ENCODE measurements around the gene GPR107. TPM values are rescaled to one million over a fixed set of nuclear protein-coding genes. Genes with fewer than 3 reads are reported as not detected.
A peak's percentile ranks its signal among the peaks of the same experiment; 100 is the strongest.

Gene GPR107
- total RNA-seq, 4 donors from 2014 or later: 18.9 to 27.0 (median 23.2) TPM

GRCh38 chr9:130111786-130112537, 58.3 kb downstream of the GPR107 start:
- H3K27ac ChIP-seq: no peak overlapping the region
- WGBS, 2 donors: 91 to 93% methylated on average over 23 to 30 of the region's 30 CpGs
- DNase-seq: no peak
- no peaks in the 10 kb centered on the region for H3K9me3 ChIP-seq
- no peaks in the 10 kb centered on the region for H3K27me3 ChIP-seq
- H3K4me1 ChIP-seq: peaks cover 0 to 21% (median 4%) of the 10 kb centered on the region in 3 donors
- H3K4me3 ChIP-seq: no peak overlapping the region
- H3K36me3 ChIP-seq: peaks cover 0 to 72% (median 0%) of the 10 kb centered on the region in 3 donors
- TF ChIP-seq, protein P1, sequence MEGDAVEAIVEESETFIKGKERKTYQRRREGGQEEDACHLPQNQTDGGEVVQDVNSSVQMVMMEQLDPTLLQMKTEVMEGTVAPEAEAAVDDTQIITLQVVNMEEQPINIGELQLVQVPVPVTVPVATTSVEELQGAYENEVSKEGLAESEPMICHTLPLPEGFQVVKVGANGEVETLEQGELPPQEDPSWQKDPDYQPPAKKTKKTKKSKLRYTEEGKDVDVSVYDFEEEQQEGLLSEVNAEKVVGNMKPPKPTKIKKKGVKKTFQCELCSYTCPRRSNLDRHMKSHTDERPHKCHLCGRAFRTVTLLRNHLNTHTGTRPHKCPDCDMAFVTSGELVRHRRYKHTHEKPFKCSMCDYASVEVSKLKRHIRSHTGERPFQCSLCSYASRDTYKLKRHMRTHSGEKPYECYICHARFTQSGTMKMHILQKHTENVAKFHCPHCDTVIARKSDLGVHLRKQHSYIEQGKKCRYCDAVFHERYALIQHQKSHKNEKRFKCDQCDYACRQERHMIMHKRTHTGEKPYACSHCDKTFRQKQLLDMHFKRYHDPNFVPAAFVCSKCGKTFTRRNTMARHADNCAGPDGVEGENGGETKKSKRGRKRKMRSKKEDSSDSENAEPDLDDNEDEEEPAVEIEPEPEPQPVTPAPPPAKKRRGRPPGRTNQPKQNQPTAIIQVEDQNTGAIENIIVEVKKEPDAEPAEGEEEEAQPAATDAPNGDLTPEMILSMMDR (IDR thresholded peaks at IDR 0.05): no peak
- TF ChIP-seq POLR2A (IDR thresholded peaks at IDR 0.05): no peak
- intact Hi-C loops (cut with DNase I): no loop called here

DNA sequence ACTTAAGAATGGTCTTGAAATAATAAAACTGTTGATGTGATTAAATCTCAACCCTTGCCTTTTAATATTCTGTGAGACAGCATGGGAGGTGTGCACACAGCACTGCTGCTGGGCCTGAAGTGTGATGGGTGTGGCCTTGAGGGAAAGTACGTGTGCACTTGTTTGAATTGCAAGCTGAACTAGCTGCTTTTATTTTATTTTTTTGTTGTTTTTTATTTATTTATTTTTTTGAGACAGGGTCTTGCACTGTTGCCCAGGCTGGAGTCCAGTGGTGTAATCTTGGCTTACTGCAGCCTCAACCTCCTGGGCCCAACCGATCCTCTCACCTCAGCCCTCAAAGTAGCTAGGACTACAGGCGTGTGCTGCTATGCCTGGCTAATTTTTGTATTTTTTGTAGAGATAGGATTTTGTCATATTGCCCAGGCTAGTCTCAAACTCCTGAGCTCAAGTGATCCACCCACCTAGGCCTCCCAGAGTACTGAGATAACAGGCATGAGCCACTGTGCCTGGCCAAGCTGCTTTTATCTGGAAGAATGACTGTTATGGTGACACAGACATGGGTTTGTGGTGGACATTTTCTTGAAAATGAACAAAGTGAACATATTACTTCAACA, 58.9 kb downstream of the GPR107 start:
- no peak overlapping the region for H3K4me3 ChIP-seq
- whole genome bisulfite sequencing, 2 donors: 85% methylated on average over 3 of the region's 3 CpGs
- no peaks in the 10 kb centered on the region for H3K27me3 ChIP-seq
- TF ChIP-seq POLR2A (IDR thresholded peaks at IDR 0.05): no peak
- TF ChIP-seq, protein P1 (IDR thresholded peaks at IDR 0.05): no peak
- H3K36me3 ChIP-seq: peaks cover 0 to 73% (median 0%) of the 10 kb centered on the region in 3 donors
- no peaks in the 10 kb centered on the region for H3K9me3 ChIP-seq
- H3K27ac ChIP-seq: no peak overlapping the region
- intact Hi-C loops (cut with DNase I): no loop called here
- DNase-seq: no peak
- peaks cover 0 to 21% (median 4%) of the 10 kb centered on the region in 3 donors for H3K4me1 ChIP-seq

GRCh38 chr9:130114741-130115140, 61.0 kb downstream of the GPR107 start:
- no peaks in the 10 kb centered on the region for H3K9me3 ChIP-seq
- no peaks in the 10 kb centered on the region for H3K27me3 ChIP-seq
- H3K36me3 ChIP-seq: peaks cover 0 to 71% (median 0%) of the 10 kb centered on the region in 3 donors
- H3K4me3 ChIP-seq: no peak overlapping the region
- DNase-seq: no peak
- peak overlapping the region in 3 of 4 donors; percentile 20 to 55 (median 29) for H3K27ac ChIP-seq
- no peak for TF ChIP-seq POLR2A (IDR thresholded peaks at IDR 0.05)
- TF ChIP-seq, protein P1 (IDR thresholded peaks at IDR 0.05): no peak
- intact Hi-C loops (cut with DNase I): no loop called here
- H3K4me1 ChIP-seq: peaks cover 9 to 34% (median 15%) of the 10 kb centered on the region in 3 donors

DNA sequence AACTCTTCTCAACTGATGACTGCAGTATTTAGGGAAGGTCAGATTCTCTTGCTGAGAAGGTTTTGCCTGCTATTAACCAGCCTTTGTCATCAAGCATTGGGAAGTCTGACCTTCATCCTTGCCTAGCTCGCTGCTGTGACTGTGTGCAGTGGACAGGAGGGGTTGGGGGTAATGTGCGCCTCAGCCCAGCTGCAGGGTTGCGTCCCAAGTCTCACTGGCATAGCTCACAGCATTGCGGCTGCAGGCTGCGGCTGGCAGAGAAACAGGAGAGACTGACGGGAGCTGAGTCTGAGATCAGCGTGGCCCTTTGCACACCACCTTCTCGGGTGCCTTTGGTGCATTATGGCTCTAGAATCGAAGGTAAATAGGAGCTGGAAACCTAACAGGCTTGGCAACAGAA, 62.6 kb downstream of the GPR107 start:
- intact Hi-C loops (cut with DNase I): no loop called here
- Histone ChIP-seq H3K27ac (peak overlapping the region in 3 of 4 donors; percentile 1 to 16 (median 10)), H3K36me3 (peaks cover 0 to 71% (median 0%) of the 10 kb centered on the region in 3 donors), H3K4me3 (no peak overlapping the region), H3K9me3 (no peaks in the 10 kb centered on the region), H3K27me3 (no peaks in the 10 kb centered on the region), H3K4me1 (peaks cover 9 to 34% (median 15%) of the 10 kb centered on the region in 3 donors)
- WGBS, 2 donors: 95 to 98% methylated on average over 4 to 7 of the region's 9 CpGs
- no peak for DNase-seq
- TF ChIP-seq, protein P1 (IDR thresholded peaks at IDR 0.05): no peak
- no peak for TF ChIP-seq POLR2A (IDR thresholded peaks at IDR 0.05)

- H3K9me3 ChIP-seq: no peaks in the 10 kb centered on the region
- DNase-seq: no peak
- TF ChIP-seq, protein P1 (IDR thresholded peaks at IDR 0.05): no peak
- TF ChIP-seq POLR2A (IDR thresholded peaks at IDR 0.05): no peak
- 91 to 99% methylated on average over 6 to 9 of the region's 9 CpGs for WGBS, 2 donors
- H3K27ac ChIP-seq: peak overlapping the region; percentile 20 to 84 (median 50)
- no peak overlapping the region for H3K4me3 ChIP-seq
- intact Hi-C loops (cut with DNase I): no loop called here
- H3K4me1 ChIP-seq: peaks cover 9 to 34% (median 15%) of the 10 kb centered on the region in 3 donors
- H3K27me3 ChIP-seq: no peaks in the 10 kb centered on the region
- H3K36me3 ChIP-seq: peaks cover 0 to 71% (median 2%) of the 10 kb centered on the region in 3 donors
These were observed 63.7 kb downstream of the GPR107 start for GRCh38 chr9:130117376-130117775.

Data from esophagus squamous epithelium (tissue), 5 donors.